Retinal pigment epithelial cell (primary cell): Measurements from ENCODE around the gene FAH.

Experiments used
- DNase-seq: peaks from one replicate; pipeline ENCODE4 v3.0.0-alpha.2; 2010; ENCODE audit warnings: low read depth
- H3K4me3 ChIP-seq: 2 replicates; pipeline ENCODE4 v1.5.1; 2011; ENCODE audit warnings: mild to moderate bottlenecking, low read length, control low read depth, moderate library complexity
- CTCF ChIP-seq: conservative IDR thresholded peaks from 2 replicates; pipeline ENCODE4 v1.5.1; 2011; ENCODE audit warnings: low read depth, low read length, control low read depth, inconsistent platforms

FAH gene

GRCh38 chr15:80203361-80203885 lies 50.6 kb downstream of the FAH start:
- no peak overlapping the region for H3K4me3 ChIP-seq
- DNase-seq: no peak
- TF ChIP-seq CTCF: no peak

- DNase-seq: no peak
- no peak for TF ChIP-seq CTCF
- no peak overlapping the region for H3K4me3 ChIP-seq
These were observed 51.4 kb downstream of the FAH start for GRCh38 chr15:80204231-80204630.

GRCh38 chr15:80207887-80208286 lies 55.1 kb downstream of the FAH start:
- no peak overlapping the region for H3K4me3 ChIP-seq
- no peak for DNase-seq
- no peak for TF ChIP-seq CTCF

- no peak for TF ChIP-seq CTCF
- DNase-seq: peak; percentile 20
- no peak overlapping the region for H3K4me3 ChIP-seq
These were observed 56.2 kb downstream of the FAH start for GRCh38 chr15:80208758-80209734.

- no peak overlapping the region for H3K4me3 ChIP-seq
- DNase-seq: no peak
- no peak for TF ChIP-seq CTCF
These were observed 58.1 kb downstream of the FAH start for GRCh38 chr15:80210611-80211573.

- H3K4me3 ChIP-seq: no peak overlapping the region
- TF ChIP-seq CTCF: no peak
- DNase-seq: no peak
These were observed 59.2 kb downstream of the FAH start for GRCh38 chr15:80211976-80212375.
